Glutamatergic neuron (in vitro differentiated cells): ENCODE results near the gene C3orf49. TPM values are rescaled to one million over a fixed set of nuclear protein-coding genes. Genes with fewer than 3 reads are reported as not detected.

Experiments
- DNase-seq: peaks from one replicate; pipeline ENCODE4 v3.0.0; 2022
- H3K27ac Mint-ChIP-seq: one replicate; pipeline ENCODE4 v1.8.0; 2020; ENCODE audit warnings: mild to moderate bottlenecking, mixed read lengths, inconsistent platforms; ENCODE audit not compliant: unreplicated experiment
- H3K27me3 Mint-ChIP-seq: one replicate; pipeline ENCODE4 v1.8.0; 2020; ENCODE audit warnings: mild to moderate bottlenecking, moderate library complexity, mixed read lengths, inconsistent platforms; ENCODE audit not compliant: unreplicated experiment
- H3K36me3 Mint-ChIP-seq: one replicate; pipeline ENCODE4 v1.8.0; 2020; ENCODE audit warnings: mild to moderate bottlenecking, mixed read lengths, inconsistent platforms; ENCODE audit not compliant: unreplicated experiment
- H3K4me1 Mint-ChIP-seq: one replicate; pipeline ENCODE4 v1.8.0; 2020; ENCODE audit warnings: mild to moderate bottlenecking, low read depth, mixed read lengths, inconsistent platforms; ENCODE audit not compliant: unreplicated experiment
- H3K4me3 Mint-ChIP-seq: one replicate; pipeline ENCODE4 v1.8.0; 2020; ENCODE audit warnings: mild to moderate bottlenecking, mixed read lengths, inconsistent platforms; ENCODE audit not compliant: unreplicated experiment
- H3K9me3 Mint-ChIP-seq: one replicate; pipeline ENCODE4 v1.8.0; 2020; ENCODE audit warnings: mild to moderate bottlenecking, moderate library complexity, mixed read lengths, inconsistent platforms; ENCODE audit not compliant: unreplicated experiment
- CTCF ChIP-seq: fragments of 200-600 bp; sonication (generic); IDR thresholded peaks from one replicate; pipeline ENCODE4 v1.5.0; 2021; ENCODE audit not compliant: partially characterized antibody, unreplicated experiment
- total RNA-seq: library from RNA; stranded (reverse); fragmentation: NEBNext Ultra II Directional; extraction: Animal tissue kit (Norgen Biotek cat#: 25700); gene quantifications from one replicate; pipeline ENCODE4 v1.2.1, GENCODE V29; 2021; ENCODE audit not compliant: unreplicated experiment

The C3orf49 gene
- total RNA-seq, 1 donor from 2014 or later = not detected

- no peak for TF ChIP-seq CTCF
- peak; percentile 82 for DNase-seq
- H3K9me3 Mint-ChIP-seq = peaks cover 9% of the 10 kb centered on the region
- peaks cover 10% of the 10 kb centered on the region for H3K4me1 Mint-ChIP-seq
- no peaks in the 10 kb centered on the region for H3K36me3 Mint-ChIP-seq
- peak within 1 kb of the TSS; percentile 88 for H3K27ac Mint-ChIP-seq
- H3K27me3 Mint-ChIP-seq = peaks cover 8% of the 10 kb centered on the region
- H3K4me3 Mint-ChIP-seq = peak within 1 kb of the TSS; percentile 89
These were observed 44.3 kb downstream of the C3orf49 start, which contains the start of the genes ATXN7 and THOC7 for GRCh38 chr3:63863150-63864007. ATXN7 (plus strand) TSS chr3:63863867; CDS start chr3:63912599, 48,732 bp downstream. THOC7 (minus strand) TSS chr3:63863805; CDS start chr3:63863790, 15 bp downstream.

- peak overlapping the region; percentile 18 for H3K27ac Mint-ChIP-seq
- H3K36me3 Mint-ChIP-seq = no peaks in the 10 kb centered on the region
These were observed 45.2 kb downstream of the C3orf49 start for GRCh38 chr3:63864008-63864964.

GRCh38 chr3:63864965-63865327 is 45.8 kb downstream of the C3orf49 start:
- DNase-seq = no peak
- Mint-ChIP-seq H3K27ac (peak overlapping the region; percentile 18), H3K4me3 (peak overlapping the region; percentile 83), H3K4me1 (peaks cover 10% of the 10 kb centered on the region), H3K36me3 (no peaks in the 10 kb centered on the region), H3K27me3 (peaks cover 8% of the 10 kb centered on the region), H3K9me3 (peaks cover 9% of the 10 kb centered on the region)
- TF ChIP-seq CTCF = no peak

More at GRCh38 chr3:63864008-63864964, 45.2 kb downstream of the C3orf49 start:
- H3K4me1 Mint-ChIP-seq = peaks cover 10% of the 10 kb centered on the region
- DNase-seq = peak; percentile 43
- TF ChIP-seq CTCF = no peak
- peaks cover 8% of the 10 kb centered on the region for H3K27me3 Mint-ChIP-seq
- H3K4me3 Mint-ChIP-seq = peak overlapping the region; percentile 83
- H3K9me3 Mint-ChIP-seq = peaks cover 9% of the 10 kb centered on the region

DNA sequence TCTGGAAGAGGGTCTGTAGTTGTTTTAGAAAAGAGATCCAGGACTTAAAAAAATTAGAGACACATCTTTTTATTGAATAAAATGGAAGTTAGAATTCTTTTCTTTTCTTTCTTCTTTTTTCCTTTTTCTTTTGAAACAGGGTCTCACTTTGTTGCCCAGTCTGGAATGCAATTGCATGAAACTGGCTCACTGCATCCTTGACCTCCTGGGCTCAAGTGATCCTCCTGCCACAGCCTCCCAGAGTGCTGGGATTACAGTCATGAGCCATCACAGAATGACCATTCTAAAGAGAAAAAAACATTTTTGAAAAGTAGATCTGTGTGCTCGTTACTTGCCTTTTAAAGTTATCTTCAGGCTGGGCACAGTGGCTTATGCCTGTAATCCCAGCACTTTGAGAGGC is 48.1 kb downstream of the C3orf49 start:
- no peak for TF ChIP-seq CTCF
- H3K4me3 Mint-ChIP-seq = no peak overlapping the region
- no peak overlapping the region for H3K27ac Mint-ChIP-seq
- peaks cover 7% of the 10 kb centered on the region for H3K27me3 Mint-ChIP-seq
- DNase-seq = no peak
- H3K36me3 Mint-ChIP-seq = no peaks in the 10 kb centered on the region
- peaks cover 7% of the 10 kb centered on the region for H3K9me3 Mint-ChIP-seq
- H3K4me1 Mint-ChIP-seq = peaks cover 14% of the 10 kb centered on the region
